Hepatocyte (in vitro differentiated cells): ENCODE data around the gene AAR2. TPM values are rescaled to one million over a fixed set of nuclear protein-coding genes. Genes with fewer than 3 reads are reported as not detected.

Experiments
- DNase-seq: peaks from one replicate; pipeline ENCODE4 v3.0.0-alpha.2; 2016; ENCODE audit warnings: low spot score
- H2AFZ ChIP-seq: fragments of 200-600 bp; sonication (generic); 2 replicates; pipeline ENCODE4 v1.6.0; 2016; ENCODE audit warnings: antibody characterized with exemption, mild to moderate bottlenecking
- H3K27ac ChIP-seq: fragments of 200-600 bp; sonication (generic); 2 replicates; pipeline ENCODE4 v1.5.1; 2016; ENCODE audit warnings: mild to moderate bottlenecking
- H3K27me3 ChIP-seq: fragments of 200-600 bp; sonication (generic); 2 replicates; pipeline ENCODE4 v1.6.1; 2016
- H3K36me3 ChIP-seq: fragments of 200-600 bp; sonication (generic); replicated peaks from 2 replicates; pipeline ENCODE4 v1.5.1; 2016; ENCODE audit warnings: low read depth; ENCODE audit not compliant: insufficient read depth
- H3K4me1 ChIP-seq: fragments of 200-600 bp; sonication (generic); 2 replicates; pipeline ENCODE4 v1.5.1; 2016; ENCODE audit warnings: mild to moderate bottlenecking, moderate library complexity; ENCODE audit not compliant: insufficient read depth
- H3K4me2 ChIP-seq: fragments of 200-600 bp; sonication (generic); 2 replicates; pipeline ENCODE4 v1.6.0; 2016
- H3K4me3 ChIP-seq: fragments of 200-600 bp; sonication (generic); 2 replicates; pipeline ENCODE4 v1.5.1; 2016; ENCODE audit warnings: mild to moderate bottlenecking
- H3K79me2 ChIP-seq: fragments of 200-600 bp; sonication (generic); 2 replicates; pipeline ENCODE4 v1.6.0; 2017; ENCODE audit warnings: mild to moderate bottlenecking
- H3K9me2 ChIP-seq: fragments of 200-600 bp; sonication (generic); replicated peaks from 2 replicates; pipeline ENCODE4 v1.6.0; 2017; ENCODE audit warnings: mild to moderate bottlenecking; ENCODE audit not compliant: insufficient read depth
- H3K9me3 ChIP-seq: fragments of 200-600 bp; sonication (generic); 2 replicates; pipeline ENCODE4 v1.5.1; 2016; ENCODE audit warnings: low read depth, mild to moderate bottlenecking
- H4K20me1 ChIP-seq: fragments of 200-600 bp; sonication (generic); 2 replicates; pipeline ENCODE4 v1.6.0; 2016; ENCODE audit warnings: mild to moderate bottlenecking; ENCODE audit not compliant: insufficient read depth, poor library complexity, severe bottlenecking
- EZH2 ChIP-seq: fragments of 200-600 bp; sonication (generic); IDR thresholded peaks from 2 replicates; pipeline ENCODE4 v1.6.1; 2016; ENCODE audit warnings: antibody characterized with exemption, mild to moderate bottlenecking, borderline replicate concordance
- EZH2phosphoT487 ChIP-seq: fragments of 200-600 bp; sonication (generic); IDR thresholded peaks from one replicate; pipeline ENCODE4 v1.6.1; 2018; ENCODE audit warnings: antibody characterized with exemption, mild to moderate bottlenecking, low read depth, moderate library complexity; ENCODE audit not compliant: unreplicated experiment, severe bottlenecking
- WGBS: methylation state at CpG from one replicate; pipeline ENCODE4 v1.1.6; 2016; ENCODE audit warnings: low lambda C conversion rate; ENCODE audit errors: missing lambda C conversion rate; 5-methylcytosine and 5-hydroxymethylcytosine counted together
- polyA plus RNA-seq: library from polyadenylated mRNA; unstranded; fragments of >200 nt; fragmentation: Nextera tagmentation; extraction: Ambion mirVana; gene quantifications from 2 replicates; pipeline ENCODE4 v1.2.1, GENCODE V29; 2016
- total RNA-seq: library from RNA; depleted of rRNA; stranded (reverse); fragments of >200 nt; gene quantifications from 2 replicates; pipeline ENCODE4 v1.2.3, GENCODE V29; 2014
- TF ChIP-seq, protein P1 (sequence below): fragments of 200-600 bp; sonication (generic); IDR thresholded peaks from 2 replicates; pipeline ENCODE4 v1.5.1; 2016; ENCODE audit warnings: antibody characterized with exemption, mild to moderate bottlenecking; ENCODE audit not compliant: poor library complexity

The AAR2 gene
- total and polyA plus RNA-seq, 2 experiments from 2014 or later = 26.7 to 36.7 TPM

DNA sequence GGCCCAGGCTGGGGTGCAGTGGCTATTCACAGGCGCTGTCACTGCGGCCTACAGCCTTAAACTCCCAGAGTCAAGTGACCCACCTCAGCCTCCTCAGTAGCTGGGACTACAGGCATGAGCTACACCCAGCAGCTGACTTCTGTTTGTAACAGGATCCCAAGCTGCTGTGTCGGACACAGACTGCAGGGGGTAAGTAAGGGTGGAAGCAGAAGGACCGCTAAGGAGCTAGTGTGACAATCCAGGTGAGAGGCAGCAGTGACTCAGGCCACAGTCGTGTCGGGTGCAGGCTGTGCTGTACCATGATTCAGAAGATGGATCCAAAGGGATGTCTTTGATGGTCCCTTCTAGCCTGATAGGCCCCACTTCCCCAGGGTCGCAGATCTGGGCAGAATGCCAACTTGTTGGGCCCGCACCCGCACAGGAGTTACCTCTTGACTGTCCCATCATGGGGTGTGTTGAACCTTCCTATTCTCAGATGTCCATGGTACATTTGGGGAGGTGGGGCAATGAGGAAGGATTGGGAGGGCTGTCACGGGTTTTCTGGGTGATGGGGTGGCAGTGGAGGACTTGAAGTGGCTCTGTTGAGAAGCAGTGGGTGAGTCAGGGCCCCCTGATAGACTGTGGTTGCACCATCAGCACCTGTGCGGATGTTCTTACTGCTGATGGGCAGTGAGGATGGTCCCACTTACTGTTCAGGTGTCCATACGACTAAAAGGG, 25.3 kb downstream of the AAR2 start:
- Histone ChIP-seq H3K27me3 (no peaks in the 10 kb centered on the region), H2AFZ (no peak overlapping the region), H3K79me2 (no peaks in the 10 kb centered on the region), H3K9me2 (no peaks in the 10 kb centered on the region), H4K20me1 (no peaks in the 10 kb centered on the region), H3K4me1 (no peaks in the 10 kb centered on the region), H3K27ac (no peak overlapping the region), H3K4me3 (no peak overlapping the region), H3K4me2 (no peak overlapping the region), H3K9me3 (no peaks in the 10 kb centered on the region), H3K36me3 (no peaks in the 10 kb centered on the region)
- TF ChIP-seq EZH2 (no peak), EZH2phosphoT487 (no peak)
- TF ChIP-seq, protein P1, sequence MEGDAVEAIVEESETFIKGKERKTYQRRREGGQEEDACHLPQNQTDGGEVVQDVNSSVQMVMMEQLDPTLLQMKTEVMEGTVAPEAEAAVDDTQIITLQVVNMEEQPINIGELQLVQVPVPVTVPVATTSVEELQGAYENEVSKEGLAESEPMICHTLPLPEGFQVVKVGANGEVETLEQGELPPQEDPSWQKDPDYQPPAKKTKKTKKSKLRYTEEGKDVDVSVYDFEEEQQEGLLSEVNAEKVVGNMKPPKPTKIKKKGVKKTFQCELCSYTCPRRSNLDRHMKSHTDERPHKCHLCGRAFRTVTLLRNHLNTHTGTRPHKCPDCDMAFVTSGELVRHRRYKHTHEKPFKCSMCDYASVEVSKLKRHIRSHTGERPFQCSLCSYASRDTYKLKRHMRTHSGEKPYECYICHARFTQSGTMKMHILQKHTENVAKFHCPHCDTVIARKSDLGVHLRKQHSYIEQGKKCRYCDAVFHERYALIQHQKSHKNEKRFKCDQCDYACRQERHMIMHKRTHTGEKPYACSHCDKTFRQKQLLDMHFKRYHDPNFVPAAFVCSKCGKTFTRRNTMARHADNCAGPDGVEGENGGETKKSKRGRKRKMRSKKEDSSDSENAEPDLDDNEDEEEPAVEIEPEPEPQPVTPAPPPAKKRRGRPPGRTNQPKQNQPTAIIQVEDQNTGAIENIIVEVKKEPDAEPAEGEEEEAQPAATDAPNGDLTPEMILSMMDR = no peak
- WGBS = 91% methylated on average over 12 of the region's 12 CpGs
- no peak for DNase-seq

DNA sequence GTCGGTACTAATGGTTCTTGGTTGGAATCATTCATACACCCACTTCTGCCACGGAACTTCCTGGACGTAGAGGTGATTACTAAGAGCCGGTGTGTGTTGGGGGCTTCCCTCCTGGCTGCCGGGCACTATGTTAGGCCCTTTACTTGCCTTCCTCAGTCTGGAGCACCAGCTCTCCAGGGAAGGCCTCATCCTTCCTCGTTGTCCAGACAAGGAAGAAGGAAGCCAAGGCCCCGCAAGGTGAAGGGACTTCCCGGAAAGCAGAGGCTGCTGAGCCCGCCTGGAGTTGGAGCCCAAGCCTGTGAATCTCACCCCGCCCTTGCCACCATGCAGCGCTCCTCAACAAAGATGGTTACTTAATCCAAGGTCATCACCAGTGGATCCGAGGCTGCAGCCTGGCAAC, 26.2 kb downstream of the AAR2 start:
- Histone ChIP-seq H3K4me2 (no peak overlapping the region), H3K4me1 (no peaks in the 10 kb centered on the region), H3K79me2 (no peaks in the 10 kb centered on the region), H4K20me1 (no peaks in the 10 kb centered on the region), H3K9me3 (no peaks in the 10 kb centered on the region), H3K9me2 (no peaks in the 10 kb centered on the region), H3K4me3 (no peak overlapping the region), H2AFZ (no peak overlapping the region), H3K27me3 (no peaks in the 10 kb centered on the region), H3K36me3 (no peaks in the 10 kb centered on the region), H3K27ac (no peak overlapping the region)
- WGBS = 91% methylated on average over 11 of the region's 12 CpGs
- TF ChIP-seq EZH2 (no peak), EZH2phosphoT487 (no peak)
- TF ChIP-seq, protein P1 = no peak
- DNase-seq = no peak

DNA sequence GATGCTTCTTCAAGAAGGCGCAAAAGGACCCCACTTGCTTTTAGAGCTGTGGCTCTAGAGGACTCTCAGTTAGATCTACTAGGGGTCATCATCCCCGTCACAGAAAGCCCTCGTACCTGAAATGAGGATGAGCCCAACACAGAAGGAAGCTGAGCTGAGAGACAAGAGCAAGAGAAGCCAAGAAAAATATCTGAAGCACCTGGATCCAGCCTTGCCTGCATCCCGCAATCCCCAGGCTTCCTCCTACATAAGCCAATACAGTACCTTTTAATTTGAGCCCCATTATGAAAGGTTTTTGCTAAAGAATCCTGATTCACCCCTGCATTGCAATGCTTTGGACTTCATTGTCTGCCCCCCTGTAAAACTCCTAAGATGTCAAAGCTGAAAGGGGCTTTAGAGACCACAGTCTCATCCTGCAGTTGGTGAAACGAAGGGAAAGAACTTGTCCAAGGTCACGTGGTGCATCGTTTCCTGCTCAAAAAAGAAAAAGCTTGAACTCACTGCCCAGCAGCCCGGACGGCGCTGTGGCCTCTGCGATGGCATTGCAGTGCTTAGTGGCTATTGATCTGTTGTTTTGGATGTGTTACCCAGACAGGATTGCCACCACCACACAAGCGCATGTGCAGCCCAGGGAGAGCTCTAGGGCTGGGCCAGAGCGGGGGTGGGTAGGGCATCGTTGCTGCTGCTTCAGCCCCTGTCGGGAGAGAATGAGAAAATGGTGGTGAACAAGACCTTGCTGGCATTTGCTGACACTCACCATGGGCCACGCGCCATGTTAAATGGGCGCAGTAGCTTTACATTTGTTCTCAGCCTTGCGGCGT, 28.4 kb downstream of the AAR2 start:
- Histone ChIP-seq H4K20me1 (no peaks in the 10 kb centered on the region), H3K4me3 (no peak overlapping the region), H2AFZ (no peak overlapping the region), H3K36me3 (no peaks in the 10 kb centered on the region), H3K9me2 (no peaks in the 10 kb centered on the region), H3K4me1 (no peaks in the 10 kb centered on the region), H3K4me2 (no peak overlapping the region), H3K9me3 (no peaks in the 10 kb centered on the region), H3K79me2 (no peaks in the 10 kb centered on the region), H3K27ac (no peak overlapping the region), H3K27me3 (no peaks in the 10 kb centered on the region)
- DNase-seq = no peak
- TF ChIP-seq, protein P1 = no peak
- TF ChIP-seq EZH2phosphoT487 = no peak
- no peak for TF ChIP-seq EZH2
- 94% methylated on average over 20 of the region's 20 CpGs for WGBS
